Endothelial cell of umbilical vein (primary cell): ENCODE measurements around the gene SINHCAF. TPM values are rescaled to one million over a fixed set of nuclear protein-coding genes. Genes with fewer than 3 reads are reported as not detected.

Experiments
- BruUV-seq: library from RNA; stranded (reverse); fragments of 400-500 nt; replicated peaks from 2 replicates; lab custom pipeline; 2021; lab: Mats Ljungman, UMichigan
- CTCF ChIA-PET: fragments of 300-600, 350-600 bp; sonication (Branson Sonifier 250); formaldehyde crosslinking; loops from one replicate; lab custom pipeline; 2021; ENCODE audit warnings: antibody characterized with exemption, inconsistent platforms; lab: Charles Lee
- POLR2A ChIA-PET: fragments of 300-600, 350-600 bp; sonication (Branson Sonifier 250); formaldehyde crosslinking; loops from one replicate; lab custom pipeline; 2021; ENCODE audit warnings: antibody characterized with exemption, inconsistent platforms; lab: Charles Lee
- DNase-seq: peaks from one replicate; pipeline ENCODE4 v3.0.0-alpha.2; 2011; ENCODE audit warnings: low read depth, low spot score
- FAIRE-seq: peaks from 2 replicates; lab custom pipeline; 2011; peaks lifted over from hg19 to GRCh38; lab: Jason Lieb, UNC
- H2AFZ ChIP-seq: 2 replicates; pipeline ENCODE4 v1.6.0; 2012; ENCODE audit warnings: low read depth, low read length, control low read depth, inconsistent platforms
- H3K27ac ChIP-seq: 2 replicates; pipeline ENCODE4 v1.5.1; 2011; ENCODE audit warnings: low read depth, mild to moderate bottlenecking, control low read depth, low read length, moderate library complexity; ENCODE audit not compliant: insufficient read depth
- H3K27me3 ChIP-seq, 2 experiments: 2 replicates each; pipeline versions ENCODE4 v1.6.0 to v1.6.1; 2011; ENCODE audit warnings: low read length in 2 of 2, mixed read lengths in 1 of 2; ENCODE audit not compliant: control insufficient read depth in 2 of 2, insufficient read depth in 2 of 2
- H3K36me3 ChIP-seq, 2 experiments: 2 replicates in 1 of 2; 3 replicates in 1 of 2; pipeline ENCODE4 v1.5.1; 2011; ENCODE audit warnings: low read length in 2 of 2, mild to moderate bottlenecking in 1 of 2, moderate library complexity in 1 of 2; ENCODE audit not compliant: control insufficient read depth in 2 of 2, insufficient read depth in 2 of 2; ENCODE audit errors: extremely low read depth in 1 of 2
- H3K4me1 ChIP-seq: 3 replicates; pipeline ENCODE4 v1.5.1; 2011; ENCODE audit warnings: mild to moderate bottlenecking, low read length; ENCODE audit not compliant: control insufficient read depth, insufficient read depth; ENCODE audit errors: extremely low read depth
- H3K4me2 ChIP-seq: 2 replicates; pipeline ENCODE4 v1.6.1; 2011; ENCODE audit warnings: low read length, control low read depth, mixed read lengths; ENCODE audit not compliant: insufficient read depth
- H3K4me3 ChIP-seq, 3 experiments: fragments of 200-600 bp in 1 of 3; sonication (generic), shearing (Covaris generic) in 1 of 3; replicated peaks in 1 of 3; 2 replicates each; pipeline ENCODE4 v1.5.1; 2011 to 2016; ENCODE audit warnings: control low read depth in 3 of 3, low read length in 3 of 3, mild to moderate bottlenecking in 2 of 3, inconsistent platforms in 1 of 3, low read depth in 1 of 3, moderate library complexity in 1 of 3; ENCODE audit not compliant: insufficient read depth in 1 of 3
- H3K79me2 ChIP-seq: 2 replicates; pipeline ENCODE4 v1.6.0; 2012; ENCODE audit warnings: low read length, inconsistent platforms; ENCODE audit not compliant: control insufficient read depth, insufficient read depth
- H3K9ac ChIP-seq: replicated peaks from 2 replicates; pipeline ENCODE3; 2011; ENCODE audit warnings: low read length, control low read depth; ENCODE audit not compliant: insufficient read depth; ENCODE audit errors: extremely low read depth
- H3K9me1 ChIP-seq: replicated peaks from 3 replicates; pipeline ENCODE4 v1.6.0; 2011; ENCODE audit warnings: mild to moderate bottlenecking, low read length; ENCODE audit not compliant: control insufficient read depth, insufficient read depth; ENCODE audit errors: extremely low read depth
- H3K9me3 ChIP-seq: replicated peaks from 2 replicates; pipeline ENCODE4 v1.5.1; 2012; ENCODE audit warnings: low read length, inconsistent platforms; ENCODE audit not compliant: control insufficient read depth, insufficient read depth
- H4K20me1 ChIP-seq: replicated peaks from 2 replicates; pipeline ENCODE3; 2011; ENCODE audit warnings: mild to moderate bottlenecking, low read length; ENCODE audit not compliant: control insufficient read depth, insufficient read depth; ENCODE audit errors: extremely low read depth
- CTCF ChIP-seq, 2 donors: IDR thresholded peaks; 1 replicate in 1 of 2; 2 replicates in 1 of 2; pipeline ENCODE4 v1.5.1; 2011; ENCODE audit warnings: low read length in 2 of 2, mild to moderate bottlenecking in 2 of 2, moderate library complexity in 2 of 2, control low read depth in 1 of 2, inconsistent platforms in 1 of 2, low read depth in 1 of 2; ENCODE audit not compliant: insufficient read depth in 1 of 2; ENCODE audit errors: extremely low read depth in 1 of 2
- EZH2 ChIP-seq: IDR thresholded peaks from 2 replicates; pipeline ENCODE4 v1.6.1; 2012; ENCODE audit warnings: borderline replicate concordance, low read depth, mild to moderate bottlenecking, moderate library complexity, low read length, inconsistent platforms; ENCODE audit not compliant: severe bottlenecking
- FOS ChIP-seq: IDR thresholded peaks from 2 replicates; pipeline ENCODE4 v1.6.1; 2011; ENCODE audit warnings: mild to moderate bottlenecking, low read length, moderate library complexity, borderline replicate concordance; ENCODE audit not compliant: insufficient read depth
- GATA2 ChIP-seq: IDR thresholded peaks from 2 replicates; pipeline ENCODE4 v1.7.0; 2011; ENCODE audit warnings: low read depth, mild to moderate bottlenecking, moderate library complexity, mixed read lengths, low read length; ENCODE audit not compliant: insufficient read length, insufficient read depth
- JUN ChIP-seq: IDR thresholded peaks from 2 replicates; pipeline ENCODE4 v1.6.1; 2011; ENCODE audit warnings: borderline replicate concordance, low read depth; ENCODE audit not compliant: insufficient read length, insufficient read depth
- MAX ChIP-seq: IDR thresholded peaks from 2 replicates; pipeline ENCODE4 v1.6.1; 2011; ENCODE audit not compliant: insufficient read depth, insufficient read length
- MYC ChIP-seq: IDR thresholded peaks from one replicate; pipeline ENCODE4 v1.6.1; 2011; ENCODE audit warnings: mild to moderate bottlenecking, low read depth, low read length
- POLR2A ChIP-seq: IDR thresholded peaks from 2 replicates; pipeline ENCODE4 v1.6.1; 2012; ENCODE audit warnings: low read depth, mild to moderate bottlenecking, control low read depth, low read length
- POLR2AphosphoS5 ChIP-seq: IDR thresholded peaks from 2 replicates; pipeline ENCODE4 v1.6.1; 2012; ENCODE audit warnings: low read depth, mild to moderate bottlenecking, control low read depth, low read length, moderate library complexity; ENCODE audit not compliant: insufficient read depth
- dilution Hi-C: fragments of 300-500 bp; cut with MboI; formaldehyde crosslinking; loops from one replicate; pipeline ENCODE4 v1.15.0; 2019; ENCODE audit warnings: low sequenced_read_pairs; ENCODE audit not compliant: extremely low pct_ligation_motif_present
- intact Hi-C: fragments of 100-400 bp; cut with micrococcal nuclease; formaldehyde crosslinking; loops from one replicate; pipeline ENCODE4 v1.10.0; 2022
- polyA plus RNA-seq, 4 experiments: library from polyadenylated mRNA; depleted of rRNA in 3 of 4; stranded (reverse) in 3 of 4; unstranded in 1 of 4; fragments of >200 nt; gene quantifications; 2 replicates each; pipeline versions ENCODE4 v1.2.1 to v1.2.3, GENCODE V29; 2011 to 2012; ENCODE audit warnings: missing spikeins in 1 of 4
- total RNA-seq: library from RNA; stranded (reverse); gene quantifications from 2 replicates; pipeline ENCODE4 v1.2.3, GENCODE V29; 2021

The SINHCAF gene
- total and polyA plus RNA-seq, 2 donors (not counting 3 experiments of a cell fraction or from before 2014, with no cell fraction given): 19.3 to 83.4 TPM

- intact Hi-C loops: no loop called here
- no peaks in the 10 kb centered on the region for H4K20me1 ChIP-seq
- H3K27me3 ChIP-seq: peaks cover 0 to 3% of the 10 kb centered on the region in 2 experiments
- TF ChIP-seq FOS: no peak
- TF ChIP-seq JUN: no peak
- no peak for TF ChIP-seq GATA2
- TF ChIP-seq MYC: no peak
- TF ChIP-seq POLR2AphosphoS5: no peak
- TF ChIP-seq EZH2: no peak
- no peak for TF ChIP-seq MAX
- TF ChIP-seq CTCF (IDR thresholded peaks at IDR 0.05; ENCODE audit: extremely low read depth in 1 of 2, insufficient read depth in 1 of 2, low read depth in 1 of 2, low read length in 2 of 2): no peak
- no peak for TF ChIP-seq POLR2A
- no peak overlapping the region for H3K4me2 ChIP-seq
- ChIA-PET CTCF (interaction anchor here (1.0 kb wide), 1 partner anchor 19 kb away, joined by 4 read pairs; no protein-coding TSS in a partner anchor), POLR2A (no interaction called here)
- no peaks in the 10 kb centered on the region for H3K9me1 ChIP-seq
- no peaks in the 10 kb centered on the region for H3K36me3 ChIP-seq
- no peak overlapping the region for H3K4me3 ChIP-seq
- H3K4me1 ChIP-seq: no peaks in the 10 kb centered on the region
- dilution Hi-C loops: no loop called here
- no peak overlapping the region for H2AFZ ChIP-seq
- H3K27ac ChIP-seq: no peak overlapping the region
- H3K79me2 ChIP-seq: no peaks in the 10 kb centered on the region
- no peak overlapping the region for H3K9ac ChIP-seq
- BruUV-seq: no TSS peak
- DNase-seq (no peak), FAIRE-seq (no peak)
- H3K9me3 ChIP-seq: no peaks in the 10 kb centered on the region
These were observed 16.3 kb upstream of the SINHCAF start for GRCh38 chr12:31342286-31342685.
